Astrocyte of the cerebellum (primary cell): Measurements from ENCODE around the gene CLEC4D.
"Not testable (repeated sequence)": the region's sequence is repeated elsewhere in the genome, so short reads cannot be mapped to it uniquely, and the experiment has no call there.

Source experiments
- DNase-seq: peaks from one replicate; pipeline ENCODE4 v3.0.0-alpha.2; 2011; ENCODE audit warnings: low read depth
- H3K4me3 ChIP-seq: 2 replicates; pipeline ENCODE4 v1.5.1; 2011; ENCODE audit warnings: mild to moderate bottlenecking, low read depth, low read length, moderate library complexity
- in situ Hi-C: cut with HindIII; loops from 2 replicates; pipeline ENCODE4 v1.10.0; 2017; ENCODE audit warnings: low sequenced_read_pairs
- TF ChIP-seq, protein P1 (sequence below): IDR thresholded peaks from 2 replicates; pipeline ENCODE4 v1.5.1; 2012; ENCODE audit warnings: low read length, low read depth, moderate library complexity, mild to moderate bottlenecking; ENCODE audit errors: missing control alignments

CLEC4D gene

GRCh38 chr12:8483079-8483478 is 30.2 kb upstream of the CLEC4D start:
- no peak for DNase-seq
- no peak overlapping the region for H3K4me3 ChIP-seq
- in situ Hi-C loops = no loop called here
- TF ChIP-seq, protein P1, sequence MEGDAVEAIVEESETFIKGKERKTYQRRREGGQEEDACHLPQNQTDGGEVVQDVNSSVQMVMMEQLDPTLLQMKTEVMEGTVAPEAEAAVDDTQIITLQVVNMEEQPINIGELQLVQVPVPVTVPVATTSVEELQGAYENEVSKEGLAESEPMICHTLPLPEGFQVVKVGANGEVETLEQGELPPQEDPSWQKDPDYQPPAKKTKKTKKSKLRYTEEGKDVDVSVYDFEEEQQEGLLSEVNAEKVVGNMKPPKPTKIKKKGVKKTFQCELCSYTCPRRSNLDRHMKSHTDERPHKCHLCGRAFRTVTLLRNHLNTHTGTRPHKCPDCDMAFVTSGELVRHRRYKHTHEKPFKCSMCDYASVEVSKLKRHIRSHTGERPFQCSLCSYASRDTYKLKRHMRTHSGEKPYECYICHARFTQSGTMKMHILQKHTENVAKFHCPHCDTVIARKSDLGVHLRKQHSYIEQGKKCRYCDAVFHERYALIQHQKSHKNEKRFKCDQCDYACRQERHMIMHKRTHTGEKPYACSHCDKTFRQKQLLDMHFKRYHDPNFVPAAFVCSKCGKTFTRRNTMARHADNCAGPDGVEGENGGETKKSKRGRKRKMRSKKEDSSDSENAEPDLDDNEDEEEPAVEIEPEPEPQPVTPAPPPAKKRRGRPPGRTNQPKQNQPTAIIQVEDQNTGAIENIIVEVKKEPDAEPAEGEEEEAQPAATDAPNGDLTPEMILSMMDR = no peak

GRCh38 chr12:8491646-8492530 is 21.4 kb upstream of the CLEC4D start:
- DNase-seq = no peak
- in situ Hi-C loops = no loop called here
- no peak overlapping the region for H3K4me3 ChIP-seq
- TF ChIP-seq, protein P1 = no peak

- in situ Hi-C loops = no loop called here
- TF ChIP-seq, protein P1 = no peak
- H3K4me3 ChIP-seq = no peak overlapping the region
- DNase-seq = no peak
These were observed 20.2 kb upstream of the CLEC4D start for GRCh38 chr12:8493084-8493483.

DNA sequence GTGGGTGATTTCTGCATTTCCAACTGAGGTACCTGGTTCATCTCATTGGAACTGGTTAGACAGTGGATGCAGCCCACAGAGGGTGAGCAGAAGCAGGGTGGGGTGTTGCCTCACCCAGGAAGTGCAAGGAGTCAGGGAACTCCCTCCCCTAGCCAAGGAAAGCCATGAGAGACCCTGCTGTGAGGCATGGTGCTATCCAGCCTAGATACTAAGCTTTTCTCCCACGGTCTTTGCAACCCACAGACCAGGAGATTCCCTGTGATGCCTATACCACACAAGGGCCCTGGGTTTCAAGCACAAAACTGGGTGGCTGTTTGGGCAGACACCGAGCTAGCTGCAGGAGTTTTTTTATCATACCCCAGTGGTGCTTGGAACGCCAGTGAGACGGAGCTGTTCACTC is 17.6 kb upstream of the CLEC4D start:
- H3K4me3 ChIP-seq, in situ Hi-C loops, DNase-seq: not testable (repeated sequence)

DNA sequence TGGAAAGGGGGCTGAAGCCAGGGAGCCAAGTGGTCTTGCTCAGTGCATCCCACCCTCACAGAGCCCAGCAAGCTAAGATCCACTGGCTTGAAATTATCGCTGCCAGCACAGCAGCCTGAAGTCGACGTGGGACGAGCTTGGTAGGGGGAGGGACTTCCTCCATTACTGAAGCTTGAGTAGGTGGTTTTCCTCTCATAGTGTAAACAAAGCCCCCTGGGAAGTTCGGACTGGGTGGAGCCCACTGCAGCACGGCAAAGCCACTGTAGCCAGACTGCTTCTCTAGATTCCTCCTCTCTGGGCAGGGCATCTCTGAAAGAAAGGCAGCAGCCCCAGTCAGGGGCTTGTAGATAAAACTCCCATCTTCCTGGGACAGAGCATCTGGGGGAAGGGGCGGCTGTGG is 17.2 kb upstream of the CLEC4D start:
- DNase-seq, H3K4me3 ChIP-seq, in situ Hi-C loops: not testable (repeated sequence)

DNA sequence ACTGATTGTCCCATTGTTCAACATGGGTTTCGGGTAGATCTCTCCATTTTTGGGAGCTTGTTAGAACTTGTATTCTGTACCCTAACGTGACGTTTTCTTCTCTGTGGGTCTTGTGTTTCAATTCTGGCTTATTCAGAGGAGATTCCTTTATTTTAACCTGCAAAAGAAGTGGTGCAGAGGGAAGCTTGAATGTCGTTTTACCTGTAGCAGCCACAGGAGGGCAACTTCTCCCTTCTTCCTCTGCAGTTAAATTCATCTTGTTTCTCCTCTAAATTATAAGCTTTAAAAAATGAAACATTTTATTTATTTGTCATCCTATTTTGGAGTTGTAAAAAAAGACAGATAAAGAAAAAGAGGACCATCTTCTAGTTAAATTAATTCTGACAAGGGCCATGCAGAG is 13.7 kb upstream of the CLEC4D start:
- no peak overlapping the region for H3K4me3 ChIP-seq
- TF ChIP-seq, protein P1 = no peak
- in situ Hi-C loops = no loop called here
- DNase-seq = no peak

- TF ChIP-seq, protein P1 = no peak
- in situ Hi-C loops = no loop called here
- no peak for DNase-seq
- no peak overlapping the region for H3K4me3 ChIP-seq
These were observed 11.6 kb upstream of the CLEC4D start for GRCh38 chr12:8501720-8502119.
